HG03457 (cell line): ENCODE results near the gene SYNDIG1.

Source experiments
- ATAC-seq: cut with Tn5 transposase; IDR thresholded peaks from one replicate; pipeline ENCODE4 v1.9.1; 2021; ENCODE audit warnings: moderate number of reproducible peaks; ENCODE audit not compliant: unreplicated experiment

The SYNDIG1 gene

GRCh38 chr20:24684421-24684871, 215.0 kb downstream of the SYNDIG1 start:
- no peak for ATAC-seq

- ATAC-seq: no peak
Observed at GRCh38 chr20:24684956-24685691, 215.7 kb downstream of the SYNDIG1 start.

- ATAC-seq: no peak
Observed at GRCh38 chr20:24685736-24686135, 216.3 kb downstream of the SYNDIG1 start.

- ATAC-seq: no peak
Observed at GRCh38 chr20:24686156-24686555, 216.7 kb downstream of the SYNDIG1 start.

- no peak for ATAC-seq
Observed at GRCh38 chr20:24690408-24690807, 221.0 kb downstream of the SYNDIG1 start.

- no peak for ATAC-seq
Observed at GRCh38 chr20:24691901-24692351, 222.5 kb downstream of the SYNDIG1 start.

- no peak for ATAC-seq
Observed at GRCh38 chr20:24692446-24693200, 223.2 kb downstream of the SYNDIG1 start.

- ATAC-seq: no peak
Observed at GRCh38 chr20:24693466-24694156, 224.2 kb downstream of the SYNDIG1 start.

GRCh38 chr20:24694157-24694726, 224.8 kb downstream of the SYNDIG1 start:
- no peak for ATAC-seq

GRCh38 chr20:24694727-24695528, 225.5 kb downstream of the SYNDIG1 start:
- ATAC-seq: no peak

- no peak for ATAC-seq
Observed at GRCh38 chr20:24695529-24696225, 226.2 kb downstream of the SYNDIG1 start.

GRCh38 chr20:24696396-24696795, 227.0 kb downstream of the SYNDIG1 start:
- no peak for ATAC-seq

GRCh38 chr20:24697411-24697810, 228.0 kb downstream of the SYNDIG1 start:
- no peak for ATAC-seq

GRCh38 chr20:24698189-24698588, 228.8 kb downstream of the SYNDIG1 start:
- no peak for ATAC-seq

GRCh38 chr20:24698706-24699206, 229.3 kb downstream of the SYNDIG1 start:
- no peak for ATAC-seq

- no peak for ATAC-seq
Observed at GRCh38 chr20:24699321-24700165, 230.1 kb downstream of the SYNDIG1 start.

GRCh38 chr20:24700166-24700860, 230.9 kb downstream of the SYNDIG1 start:
- no peak for ATAC-seq

GRCh38 chr20:24701027-24701426, 231.6 kb downstream of the SYNDIG1 start:
- no peak for ATAC-seq
